Right renal cortex interstitium (tissue), 3 donors: ENCODE measurements around the gene KCNK1. TPM values are rescaled to one million over a fixed set of nuclear protein-coding genes. Genes with fewer than 3 reads are reported as not detected.

Experiments
- DNase-seq, 3 donors: peaks; one replicate each; pipeline ENCODE4 v3.0.0-alpha.2; 2013; ENCODE audit warnings: low read depth in 3 of 3, low spot score in 2 of 3
- polyA plus RNA-seq, 3 donors: library from polyadenylated mRNA; unstranded; fragments of 120-200 nt; gene quantifications; one replicate each; pipeline ENCODE4 v1.2.1, GENCODE V29; 2013; ENCODE audit not compliant: insufficient read length in 3 of 3

The KCNK1 gene
- polyA plus RNA-seq, 3 donors: 6.7 to 6.9 (median 6.8) TPM

DNA sequence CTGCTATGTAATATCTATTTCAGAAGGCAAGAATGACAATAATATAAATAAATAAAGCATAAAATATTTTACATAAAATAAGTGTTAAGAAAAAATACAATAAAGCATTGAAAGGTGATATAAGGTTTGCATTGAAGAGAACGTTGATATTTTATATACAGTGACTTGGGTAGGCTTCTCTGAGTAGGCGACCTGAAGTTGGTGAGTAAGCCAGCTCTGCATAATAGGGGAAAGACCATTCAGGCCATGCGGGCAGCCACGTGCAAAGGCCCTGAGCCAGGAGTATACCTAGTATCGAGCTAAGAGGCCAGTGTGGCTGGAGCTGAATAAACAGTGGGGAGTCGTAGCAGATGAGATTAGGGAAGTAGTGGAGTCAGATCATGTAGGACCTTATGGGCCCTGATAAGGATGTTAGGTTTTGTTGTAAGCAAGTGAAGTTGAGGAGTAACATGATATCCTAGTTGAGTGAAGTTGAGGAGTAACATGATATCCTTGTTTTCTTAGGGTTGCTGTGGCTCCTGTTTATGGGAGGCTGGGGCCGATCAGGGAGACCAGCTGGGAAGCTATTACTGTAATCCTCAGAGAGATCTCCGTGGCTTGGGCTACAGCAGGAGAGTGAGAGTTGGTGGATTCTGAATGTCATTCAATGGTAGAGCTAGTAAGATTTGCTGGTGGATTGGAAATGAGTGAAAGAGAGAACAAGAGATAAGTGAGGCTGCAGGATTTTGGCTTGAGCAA, 22.0 kb downstream of the KCNK1 start:
- DNase-seq: no peak

- DNase-seq: no peak
These were observed 22.6 kb downstream of the KCNK1 start for GRCh38 chr1:233636503-233636877.

GRCh38 chr1:233638513-233638912, 24.6 kb downstream of the KCNK1 start:
- DNase-seq: no peak

- no peak for DNase-seq
These were observed 25.7 kb downstream of the KCNK1 start for GRCh38 chr1:233639611-233640010.

- no peak for DNase-seq
These were observed 26.3 kb downstream of the KCNK1 start for GRCh38 chr1:233640179-233640578.

DNA sequence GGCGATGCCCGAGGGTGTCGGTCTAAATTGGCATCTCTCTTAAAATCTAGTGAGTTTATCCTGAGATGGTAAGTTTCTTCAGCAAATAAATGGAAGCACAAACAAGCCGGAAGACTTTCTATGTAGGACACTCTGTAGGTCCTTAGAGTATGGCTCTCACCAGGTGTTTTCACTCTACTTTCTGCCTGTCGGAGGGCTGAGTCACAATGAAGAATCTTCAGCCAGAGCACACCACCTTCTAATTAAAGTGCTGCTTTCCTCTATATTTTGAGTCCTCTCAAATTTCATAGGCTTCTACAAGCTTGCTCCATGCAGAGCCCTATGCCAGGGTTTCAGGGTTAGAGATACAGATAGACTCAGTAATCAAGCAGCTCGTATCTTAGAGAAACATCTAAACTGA, 27.1 kb downstream of the KCNK1 start:
- DNase-seq: no peak

- DNase-seq: no peak
These were observed 33.2 kb downstream of the KCNK1 start for GRCh38 chr1:233647073-233647472.

- no peak for DNase-seq
These were observed 33.7 kb downstream of the KCNK1 start for GRCh38 chr1:233647636-233648035.

GRCh38 chr1:233651061-233651460, 37.2 kb downstream of the KCNK1 start:
- DNase-seq: no peak

DNA sequence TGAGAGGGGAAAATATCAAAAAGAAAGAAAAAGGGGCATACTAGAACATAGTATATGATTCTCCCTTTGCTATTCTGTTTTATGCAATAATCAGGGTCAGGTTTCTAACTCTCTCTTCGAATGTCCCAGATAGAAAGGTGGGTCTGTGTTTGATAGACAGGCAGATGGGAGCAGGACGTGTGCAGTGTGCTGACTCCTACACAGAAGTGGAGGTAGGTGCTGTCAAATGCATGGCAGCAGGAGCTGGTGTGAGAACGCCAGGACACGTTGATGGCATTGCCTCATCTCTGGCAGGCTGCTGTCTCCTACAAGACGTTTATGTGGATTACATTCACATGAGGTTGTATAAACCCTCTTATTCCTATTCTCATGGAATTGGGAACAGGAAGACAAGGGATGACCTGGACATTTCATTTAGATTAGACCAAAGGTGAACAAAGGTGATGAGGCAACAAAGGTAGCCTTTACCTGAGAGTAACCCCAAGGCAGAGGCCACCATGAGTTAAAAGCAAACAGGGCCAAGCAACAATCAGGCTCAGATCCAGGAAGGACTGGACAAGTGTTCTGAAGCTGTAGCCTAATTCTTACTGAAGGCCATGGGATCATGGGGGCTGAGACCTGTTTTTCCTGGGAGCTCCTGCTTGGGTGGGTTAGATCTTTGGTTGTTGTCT, 37.8 kb downstream of the KCNK1 start:
- no peak for DNase-seq

DNA sequence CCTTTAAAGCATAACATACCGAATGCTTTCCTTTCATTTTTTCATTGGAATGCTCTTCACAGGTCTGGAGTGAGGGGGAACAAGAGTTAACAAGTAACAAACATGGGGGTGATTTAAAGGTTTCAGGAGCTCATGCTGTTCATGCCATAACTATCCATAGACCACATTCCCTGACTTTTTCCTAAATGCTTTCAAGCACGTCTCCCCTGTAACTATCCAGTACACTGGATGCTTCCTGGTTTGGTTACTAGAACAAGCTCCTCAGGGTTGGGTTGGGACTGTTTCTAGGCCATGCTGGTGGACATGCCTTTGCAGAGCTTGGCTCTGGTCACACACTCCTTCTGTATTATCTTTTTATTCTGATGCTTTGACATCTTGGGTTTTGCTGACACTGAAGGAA, 38.6 kb downstream of the KCNK1 start:
- no peak for DNase-seq

GRCh38 chr1:233654658-233655280, 40.9 kb downstream of the KCNK1 start:
- DNase-seq: no peak

- no peak for DNase-seq
These were observed 41.4 kb downstream of the KCNK1 start for GRCh38 chr1:233655301-233655740.

DNA sequence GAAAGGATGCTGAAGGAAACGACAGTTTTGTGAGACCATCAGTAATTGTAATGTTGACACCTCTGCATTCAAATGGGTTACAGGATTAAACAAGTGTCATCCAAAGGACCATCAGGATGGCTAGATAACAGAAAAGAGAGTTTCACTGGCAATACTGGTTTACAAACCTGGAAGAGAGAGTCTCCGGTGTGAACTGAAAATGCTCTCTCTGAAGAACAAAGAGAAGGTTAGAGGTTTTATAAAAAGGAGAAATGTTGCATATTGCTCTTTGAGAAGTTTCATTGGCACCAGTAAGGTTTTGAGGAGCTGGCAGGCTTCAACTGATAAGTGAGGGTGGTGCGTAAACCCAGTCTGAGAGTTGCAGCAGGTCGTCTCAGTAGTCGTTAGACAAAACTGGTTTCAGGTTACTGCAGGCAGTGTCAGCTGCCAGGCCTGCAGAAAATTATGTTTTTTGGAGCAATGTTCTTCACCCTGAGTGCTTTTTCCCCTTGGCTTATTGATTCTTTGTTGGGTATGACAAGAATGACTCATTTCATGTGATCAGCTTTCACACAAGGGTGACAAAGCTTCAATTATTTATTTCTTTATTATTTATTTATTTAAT, 42.2 kb downstream of the KCNK1 start:
- no peak for DNase-seq

- no peak for DNase-seq
These were observed 42.8 kb downstream of the KCNK1 start for GRCh38 chr1:233656687-233657086.

- no peak for DNase-seq
These were observed 43.6 kb downstream of the KCNK1 start for GRCh38 chr1:233657466-233657865.

DNA sequence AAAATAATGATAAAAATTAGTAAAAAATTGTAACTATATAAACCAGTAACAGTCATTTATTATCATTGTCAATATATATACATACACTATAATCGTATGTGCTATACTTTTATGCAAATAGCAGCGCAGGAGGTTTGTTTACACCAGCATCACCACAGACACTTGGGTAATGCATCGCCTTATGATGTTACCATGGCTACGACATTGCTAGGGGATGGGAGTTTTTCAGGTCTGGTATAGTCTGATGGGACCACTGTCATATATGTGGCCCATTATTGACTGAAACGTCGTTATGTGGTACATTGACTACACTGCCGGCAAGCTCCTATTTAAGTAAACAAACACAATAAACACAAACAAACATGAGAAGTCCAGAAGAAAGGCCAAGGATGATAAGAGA, 45.6 kb downstream of the KCNK1 start:
- no peak for DNase-seq

DNA sequence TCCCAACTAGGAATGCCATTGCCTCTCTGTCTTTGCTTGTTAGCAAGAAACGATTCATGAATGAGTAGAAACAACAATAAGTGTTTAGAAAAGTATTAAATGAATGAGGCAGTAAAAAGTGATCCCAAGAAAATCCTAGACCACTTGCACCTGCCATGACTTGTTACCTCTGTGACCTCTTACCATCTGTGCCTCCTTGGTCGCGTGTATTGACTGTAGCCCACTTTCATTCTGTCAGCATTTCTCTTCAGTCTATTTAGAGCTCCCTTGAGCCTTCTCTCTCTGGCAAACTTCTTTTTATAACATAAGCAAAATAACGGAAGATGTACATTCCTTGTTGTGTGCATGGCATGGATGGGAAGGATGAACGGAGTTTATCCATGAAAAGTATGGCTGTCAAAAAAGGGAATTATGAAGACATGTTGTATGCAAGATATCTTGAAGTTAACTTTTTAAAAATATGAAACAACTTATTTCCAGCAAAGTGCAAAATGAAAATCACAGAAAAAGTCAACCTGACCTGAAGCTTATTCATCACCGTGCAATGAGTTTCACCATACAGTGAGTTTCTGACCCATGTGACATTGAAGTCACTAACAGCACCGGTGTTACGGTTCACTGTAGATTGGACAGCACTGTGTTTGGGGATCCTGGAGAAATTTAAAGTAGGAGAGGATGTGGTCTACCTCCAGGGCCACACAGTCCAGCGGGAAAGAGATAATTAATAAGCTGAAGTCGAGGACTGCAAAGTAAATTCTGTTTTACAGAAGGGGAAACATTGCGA, 47.7 kb downstream of the KCNK1 start:
- DNase-seq: no peak

- no peak for DNase-seq
These were observed 48.8 kb downstream of the KCNK1 start for GRCh38 chr1:233662575-233663304.

DNA sequence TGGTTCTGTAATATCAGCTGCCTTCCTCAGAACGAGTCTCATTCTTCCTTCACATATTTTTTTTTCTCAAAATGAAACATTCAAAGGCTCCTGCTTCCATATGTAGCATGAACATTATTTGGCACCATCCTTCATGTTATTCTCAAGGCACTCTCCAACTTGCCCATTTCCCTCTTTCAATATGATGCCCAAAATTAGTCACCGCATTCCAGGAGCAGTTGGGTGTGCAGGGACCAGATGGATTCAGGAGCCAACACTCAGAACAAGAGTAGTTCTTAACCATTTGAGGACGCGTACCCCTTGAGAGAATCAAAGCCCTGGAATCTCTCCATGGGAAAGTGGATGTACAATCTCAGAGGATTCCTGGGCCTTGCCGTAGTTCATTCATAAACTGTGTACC, 50.3 kb downstream of the KCNK1 start:
- no peak for DNase-seq
